Thyroid gland (tissue), 4 donors: ENCODE measurements around the gene DUS3L. TPM values are rescaled to one million over a fixed set of nuclear protein-coding genes. Genes with fewer than 3 reads are reported as not detected.
A peak's percentile ranks its signal among the peaks of the same experiment; 100 is the strongest.

ENCODE experiments used
- DNase-seq, 2 donors: peaks; one replicate each; pipeline ENCODE4 v3.0.0-alpha.2; 2019
- H3K27ac ChIP-seq, 3 donors: fragments of 200-600 bp; sonication (generic); 1 replicate in 2 of 3; 2 replicates in 1 of 3; pipeline ENCODE4 v1.5.1; 2016 to 2019; ENCODE audit warnings: mild to moderate bottlenecking in 1 of 3, moderate library complexity in 1 of 3
- H3K27me3 ChIP-seq: fragments of 200-600 bp; sonication (generic); one replicate; pipeline ENCODE4 v1.5.1; 2019
- H3K36me3 ChIP-seq, 2 donors: fragments of 200-600 bp; sonication (generic); one replicate each; pipeline ENCODE4 v1.5.1; 2016 to 2019
- H3K4me1 ChIP-seq, 2 donors: fragments of 200-600 bp; sonication (generic); one replicate each; pipeline ENCODE4 v1.5.1; 2017 to 2019
- H3K4me3 ChIP-seq, 3 donors: fragments of 200-600 bp; sonication (generic); replicated peaks in 1 of 3; 1 replicate in 2 of 3; 2 replicates in 1 of 3; pipeline ENCODE4 v1.5.1; 2016; ENCODE audit warnings: mild to moderate bottlenecking in 1 of 3
- H3K9me3 ChIP-seq: fragments of 200-600 bp; sonication (generic); one replicate; pipeline ENCODE4 v1.5.1; 2017
- CTCF ChIP-seq, 6 experiments: fragments of 200-600 bp in 3 of 6; fragments of 450-650 bp in 3 of 6; sonication (generic) in 3 of 6; IDR thresholded peaks; one replicate each; pipeline ENCODE4 v1.5.1; 2016 to 2019; ENCODE audit warnings: antibody characterized with exemption in 6 of 6, mild to moderate bottlenecking in 2 of 6, inconsistent platforms in 1 of 6, moderate library complexity in 1 of 6
- POLR2A ChIP-seq, 2 donors: fragments of 450-650 bp; IDR thresholded peaks; one replicate each; pipeline ENCODE4 v1.6.1; 2017; ENCODE audit warnings: antibody characterized with exemption in 2 of 2, mild to moderate bottlenecking in 2 of 2, moderate library complexity in 1 of 2
- WGBS, 2 donors: methylation state at CpG; one replicate each; pipeline ENCODE4 v1.1.5; 2017; 5-methylcytosine and 5-hydroxymethylcytosine counted together
- intact Hi-C: fragments of 100-400 bp; cut with DNase I; formaldehyde crosslinking; loops from one replicate; pipeline ENCODE4 v1.15.1; 2023
- total RNA-seq, 4 donors: library from RNA; depleted of rRNA; stranded (reverse); fragments of >200 nt; gene quantifications; one replicate each; pipeline ENCODE4 v1.2.3, GENCODE V29; 2016

Gene DUS3L
- total RNA-seq, 4 donors from 2014 or later, result 34.0 to 53.3 (median 44.9) TPM

DNA sequence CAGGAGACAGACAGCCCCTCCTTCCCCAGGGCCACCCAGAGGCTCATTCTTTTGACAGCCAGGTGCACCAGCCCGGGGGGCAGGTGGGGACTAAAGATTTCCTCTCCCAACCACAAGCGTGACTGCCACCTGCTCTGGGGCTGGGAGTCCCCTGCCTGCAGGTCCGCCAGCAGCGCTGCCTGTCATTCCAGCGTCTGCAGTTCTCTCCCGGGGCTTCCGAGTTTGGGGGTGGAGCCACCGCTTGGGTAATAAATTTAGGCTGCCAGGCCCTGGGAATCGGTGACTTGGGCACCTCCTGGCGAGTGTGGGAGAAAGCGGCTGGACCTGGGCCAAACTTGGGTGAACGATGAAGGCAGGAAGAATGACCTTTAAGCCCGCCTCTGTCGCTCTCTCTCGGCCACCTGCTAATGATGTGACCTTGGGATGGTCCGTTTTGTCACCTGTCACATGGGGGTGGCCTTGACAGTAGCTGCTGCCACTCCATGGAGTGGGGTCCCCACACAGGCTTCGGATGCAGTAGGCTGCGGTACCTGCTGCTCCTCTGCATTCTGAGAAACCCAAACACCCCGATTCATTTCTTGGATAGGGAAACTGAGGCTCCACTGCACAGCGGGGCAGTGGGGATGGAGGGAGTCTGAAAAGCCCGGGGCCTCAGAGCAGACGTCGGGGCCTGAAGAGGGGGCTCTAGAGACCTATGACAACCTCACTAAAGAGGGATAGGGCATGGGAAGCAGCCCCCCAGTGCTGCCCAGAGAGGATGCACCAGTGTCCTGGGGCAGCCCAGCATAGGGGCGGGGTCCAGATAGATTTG, 35.8 kb upstream of the DUS3L start:
- 18 to 30% methylated on average over 16 to 24 of the region's 24 CpGs for WGBS, 2 donors
- TF ChIP-seq POLR2A (IDR thresholded peaks at IDR 0.05) (no peak), CTCF (IDR thresholded peaks at IDR 0.05) (peak in 2 of 6 experiments; percentile 8 to 14)
- H3K9me3 ChIP-seq, result no peaks in the 10 kb centered on the region
- intact Hi-C loops, result no loop called here
- H3K36me3 ChIP-seq, result no peaks in the 10 kb centered on the region
- DNase-seq, result peak; percentile 70 to 71
- H3K27me3 ChIP-seq, result no peaks in the 10 kb centered on the region
- H3K4me3 ChIP-seq, result no peak overlapping the region
- no peak overlapping the region for H3K27ac ChIP-seq
- H3K4me1 ChIP-seq, result peaks cover 5 to 33% of the 10 kb centered on the region in 2 donors

DNA sequence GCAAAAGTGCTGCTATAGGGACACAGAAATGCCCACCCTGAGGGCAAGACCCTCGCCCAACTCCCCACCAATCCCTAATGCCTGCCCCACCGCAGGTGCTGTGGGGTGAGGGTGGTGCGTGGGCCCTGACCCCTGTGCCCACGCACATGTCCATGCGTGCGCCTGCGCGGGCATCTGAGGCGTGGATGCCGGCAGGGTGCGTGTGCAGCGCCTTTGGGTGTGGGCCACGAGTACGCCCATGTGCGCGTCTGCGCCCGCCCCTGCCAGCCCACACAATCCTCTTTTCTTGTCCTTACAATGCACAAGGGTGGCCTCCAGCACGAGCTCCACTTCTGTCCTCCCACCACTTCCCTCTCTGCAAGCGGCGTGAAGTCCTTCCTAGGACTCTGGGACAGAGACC, 34.2 kb upstream of the DUS3L start:
- TF ChIP-seq POLR2A (IDR thresholded peaks at IDR 0.05) (no peak), CTCF (IDR thresholded peaks at IDR 0.05) (no peak)
- H3K9me3 ChIP-seq, result no peaks in the 10 kb centered on the region
- DNase-seq, result no peak
- WGBS, 2 donors, result 90 to 91% methylated on average over 21 of the region's 21 CpGs
- no peaks in the 10 kb centered on the region for H3K36me3 ChIP-seq
- intact Hi-C loops, result no loop called here
- H3K4me3 ChIP-seq, result no peak overlapping the region
- H3K4me1 ChIP-seq, result peaks cover 5 to 33% of the 10 kb centered on the region in 2 donors
- H3K27ac ChIP-seq, result no peak overlapping the region
- H3K27me3 ChIP-seq, result no peaks in the 10 kb centered on the region

DNA sequence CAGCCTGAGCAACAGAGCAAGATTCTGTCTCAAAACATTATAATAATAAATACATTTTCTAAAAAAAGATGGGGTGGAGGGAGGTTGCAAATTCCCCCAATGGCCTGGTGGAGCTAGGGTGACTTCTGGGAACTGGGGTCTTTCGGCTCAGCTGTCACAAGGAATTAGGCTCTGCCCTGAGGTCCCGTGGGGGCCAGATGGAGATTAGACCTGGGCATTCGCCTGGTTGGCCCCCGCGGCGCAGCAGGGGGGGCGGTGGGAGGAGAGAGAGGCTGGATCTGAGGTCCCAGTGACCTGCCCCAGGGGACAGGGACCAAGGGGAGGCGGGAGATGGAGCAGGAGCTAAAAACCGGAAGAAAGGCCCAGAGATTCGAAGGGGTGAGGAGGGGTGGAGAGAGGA, 33.8 kb upstream of the DUS3L start:
- peaks cover 5 to 33% of the 10 kb centered on the region in 2 donors for H3K4me1 ChIP-seq
- H3K4me3 ChIP-seq, result no peak overlapping the region
- 87 to 88% methylated on average over 10 of the region's 10 CpGs for WGBS, 2 donors
- intact Hi-C loops, result no loop called here
- TF ChIP-seq POLR2A (IDR thresholded peaks at IDR 0.05), result no peak
- no peaks in the 10 kb centered on the region for H3K36me3 ChIP-seq
- no peaks in the 10 kb centered on the region for H3K9me3 ChIP-seq
- no peak overlapping the region for H3K27ac ChIP-seq
- DNase-seq, result no peak
- no peaks in the 10 kb centered on the region for H3K27me3 ChIP-seq

DNA sequence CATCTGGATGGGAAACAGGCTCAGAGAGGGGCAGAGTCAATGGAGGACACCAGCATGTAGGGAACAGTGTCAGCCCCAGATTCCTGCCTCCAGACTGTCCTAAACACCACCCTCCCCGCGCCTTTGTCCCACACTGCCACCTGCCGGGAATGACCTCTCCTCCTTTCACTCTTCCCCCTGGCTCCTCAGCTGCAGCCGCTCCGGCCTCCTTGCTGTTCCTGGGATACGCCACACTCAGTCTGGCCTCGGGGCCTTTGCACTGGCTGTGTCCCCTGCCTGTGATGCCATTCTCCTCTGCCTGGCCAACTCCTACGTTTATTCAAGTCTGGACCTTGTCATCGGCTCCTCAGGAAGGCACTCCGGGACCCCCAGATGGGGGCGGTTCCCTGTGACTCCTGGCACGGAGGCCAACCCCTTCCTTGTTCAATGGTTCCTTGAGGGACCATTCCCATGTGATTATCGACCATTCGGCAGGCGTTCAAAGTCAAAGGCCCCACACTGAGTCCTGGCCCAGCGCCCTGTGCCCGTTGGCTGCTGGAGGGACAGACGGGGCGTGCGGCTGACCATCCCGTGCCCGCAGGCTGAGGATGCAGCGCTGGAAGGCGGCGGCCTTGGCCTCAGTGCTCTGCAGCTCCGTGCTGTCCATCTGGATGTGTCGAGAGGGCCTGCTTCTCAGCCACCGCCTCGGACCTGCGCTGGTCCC, 32.8 kb upstream of the DUS3L start:
- no peaks in the 10 kb centered on the region for H3K9me3 ChIP-seq
- H3K36me3 ChIP-seq, result no peaks in the 10 kb centered on the region
- TF ChIP-seq POLR2A (IDR thresholded peaks at IDR 0.05) (no peak), CTCF (IDR thresholded peaks at IDR 0.05) (no peak)
- WGBS, 2 donors, result 85% methylated on average over 25 to 29 of the region's 30 CpGs
- peaks cover 5 to 23% of the 10 kb centered on the region in 2 donors for H3K4me1 ChIP-seq
- H3K27ac ChIP-seq, result no peak overlapping the region
- intact Hi-C loops, result no loop called here
- no peak for DNase-seq
- no peak overlapping the region for H3K4me3 ChIP-seq
- H3K27me3 ChIP-seq, result no peaks in the 10 kb centered on the region

GRCh38 chr19:5822181-5822844, 31.4 kb upstream of the DUS3L start:
- Histone ChIP-seq H3K4me1 (peaks cover 0 to 17% of the 10 kb centered on the region in 2 donors), H3K27ac (no peak overlapping the region), H3K4me3 (no peak overlapping the region), H3K27me3 (no peaks in the 10 kb centered on the region), H3K36me3 (no peaks in the 10 kb centered on the region), H3K9me3 (no peaks in the 10 kb centered on the region)
- no peak for DNase-seq
- TF ChIP-seq POLR2A (IDR thresholded peaks at IDR 0.05) (no peak), CTCF (IDR thresholded peaks at IDR 0.05) (no peak)
- 40 to 51% methylated on average over 14 to 30 of the region's 30 CpGs for WGBS, 2 donors
- intact Hi-C loops, result no loop called here
